Esophagus squamous epithelium (tissue), 4 donors: ENCODE results near the gene KLF11. TPM values are rescaled to one million over a fixed set of nuclear protein-coding genes. Genes with fewer than 3 reads are reported as not detected.

Experiments used
- small RNA-seq, 4 donors: library from RNA; depleted of rRNA; stranded (forward); fragments of <200 nt; gene quantifications; one replicate each; pipeline ENCODE3, GENCODE V24; 2016
- total RNA-seq, 4 donors: library from RNA; depleted of rRNA; stranded (reverse); fragments of >200 nt; gene quantifications; one replicate each; pipeline ENCODE4 v1.1.0, GENCODE V29; 2016

Gene KLF11
- total RNA-seq, 4 donors from 2014 or later: 2.2 to 13.2 (median 8.2) TPM

Small RNA genes within 50 kb of the gene (small RNA-seq; reads per million reads assigned to genes)
- gene RF00568: 0 reads per million in 4 donors

Other genes with a start within 250 kb of the KLF11 start
- gene TAF1B, start 200.1 kb upstream of the KLF11 start, total RNA-seq: 10 to 100 TPM in 3 of 4 donors, 1 to 10 TPM in 1; 6.7 to 19.3 (median 14.9) TPM
- 100 to 1,000 TPM in 3 of 4 donors, 10 to 100 TPM in 1; 76.3 to 192 (median 115) TPM for gene GRHL1, start 91.9 kb upstream of the KLF11 start, total RNA-seq
- gene CYS1, start 36.9 kb downstream of the KLF11 start, total RNA-seq: 1 to 10 TPM in 2 of 4 donors, under 1 TPM in 2; 0.09 to 2.5 (median 0.80) TPM
- 10 to 100 TPM; 16.2 to 65.1 (median 41.7) TPM for gene RRM2, start 79.2 kb downstream of the KLF11 start, total RNA-seq